Ecto neural progenitor cell (in vitro differentiated cells): ENCODE results near the gene UPK1A.

Source experiments
- DNase-seq: peaks from one replicate; pipeline ENCODE4 v3.0.0-alpha.2; 2018; ENCODE audit warnings: low spot score

UPK1A gene

DNA sequence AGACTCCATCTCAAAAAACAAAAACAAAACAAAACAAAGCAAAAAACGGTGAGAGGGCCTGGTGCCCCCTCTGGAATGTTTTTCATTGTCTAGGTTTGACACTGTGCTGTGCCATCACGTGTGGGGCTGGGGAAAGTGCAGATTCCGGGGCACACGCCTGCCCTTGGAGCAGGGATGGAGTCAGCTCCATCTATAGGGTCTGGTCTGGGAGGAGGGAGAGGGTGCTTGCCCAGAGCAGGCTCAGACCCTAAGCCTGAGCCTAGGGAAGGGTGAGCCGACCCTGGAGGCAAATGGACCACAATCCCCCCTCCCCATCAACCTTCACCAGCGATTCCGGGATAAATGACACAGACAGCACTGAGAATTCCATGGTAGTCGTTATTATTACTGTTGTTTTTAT lies 27.1 kb downstream of the UPK1A start:
- no peak for DNase-seq

DNA sequence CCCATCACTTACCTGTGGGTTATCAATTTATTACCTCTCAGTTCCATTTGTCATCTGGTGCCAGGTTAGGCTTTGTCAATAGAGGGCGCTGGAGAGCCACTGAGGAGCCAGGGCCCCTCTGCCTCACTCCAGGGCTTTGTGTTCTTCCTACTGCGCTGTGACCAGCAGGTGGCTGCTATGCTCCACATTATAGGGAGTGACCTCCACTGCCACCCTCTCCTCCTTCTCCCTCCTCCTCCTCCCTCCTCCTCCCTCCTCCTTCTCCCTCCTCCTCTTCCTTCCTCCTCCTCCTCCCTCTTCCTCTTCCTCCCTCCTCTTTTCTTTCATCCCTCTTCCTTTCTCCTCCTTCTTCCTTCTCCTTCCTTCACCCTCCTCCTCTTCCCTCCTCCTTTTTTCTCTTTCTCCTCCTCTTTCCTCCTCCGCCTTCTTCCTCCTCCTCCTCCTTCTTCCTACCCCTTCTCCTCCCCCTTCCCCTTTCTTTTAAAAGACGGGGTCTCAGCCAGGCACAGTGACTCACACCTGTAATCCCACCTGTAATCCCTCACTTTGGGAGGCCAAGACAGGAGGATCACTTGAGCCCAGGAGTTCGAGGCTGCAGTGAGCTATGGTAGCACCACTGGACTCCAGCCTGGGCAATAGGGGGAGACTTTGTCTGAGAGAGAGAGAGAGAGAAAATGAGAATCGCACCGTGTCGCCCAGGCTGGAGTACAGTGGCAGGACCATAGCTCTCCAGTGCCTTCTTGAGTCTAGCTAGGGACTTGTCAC lies 27.7 kb downstream of the UPK1A start:
- DNase-seq: peak; percentile 90

DNA sequence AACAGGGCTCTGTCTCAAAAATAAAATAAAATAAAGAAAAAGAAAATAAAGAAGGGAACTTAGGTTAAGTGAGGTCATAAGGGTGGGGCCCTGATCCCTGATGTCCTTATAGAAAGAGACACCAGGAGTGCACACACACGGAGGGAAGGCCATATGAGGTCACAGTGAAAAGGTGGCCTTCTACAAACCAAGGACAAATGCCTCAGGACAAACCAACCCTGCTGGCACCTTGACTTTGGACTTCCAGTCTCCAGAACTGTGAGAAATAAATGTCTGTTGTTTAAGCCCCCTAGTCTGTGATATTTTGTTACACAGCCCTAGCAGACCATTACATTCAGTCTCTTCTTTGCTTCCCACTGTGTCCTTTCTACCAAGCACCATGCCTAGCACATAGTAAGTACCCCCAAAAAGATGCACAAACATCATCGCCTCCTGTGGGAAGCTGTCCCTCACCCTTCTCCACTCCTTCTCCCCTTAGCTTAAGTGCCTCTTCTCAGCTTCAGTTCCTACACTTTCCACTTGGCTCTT lies 29.6 kb downstream of the UPK1A start:
- no peak for DNase-seq

DNA sequence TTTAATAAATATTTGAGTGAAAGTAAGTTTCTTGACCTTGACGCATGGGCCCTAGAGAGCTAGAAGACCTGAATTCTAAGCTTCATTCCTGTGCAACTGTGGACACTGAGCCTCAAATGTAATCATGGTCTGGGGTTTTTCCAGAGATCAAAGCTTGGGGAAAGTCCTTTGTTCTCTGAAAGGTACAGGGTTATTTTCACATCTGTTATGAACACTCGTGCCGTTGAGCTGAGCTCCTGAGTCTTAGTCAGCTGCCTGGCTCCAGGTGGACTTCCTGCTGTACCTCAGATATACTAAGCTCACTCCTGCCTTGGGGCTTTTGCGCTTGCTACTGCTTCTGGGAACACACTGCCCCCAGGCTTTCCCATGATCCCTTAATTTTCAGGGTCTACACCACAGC lies 30.5 kb downstream of the UPK1A start:
- DNase-seq: no peak

DNA sequence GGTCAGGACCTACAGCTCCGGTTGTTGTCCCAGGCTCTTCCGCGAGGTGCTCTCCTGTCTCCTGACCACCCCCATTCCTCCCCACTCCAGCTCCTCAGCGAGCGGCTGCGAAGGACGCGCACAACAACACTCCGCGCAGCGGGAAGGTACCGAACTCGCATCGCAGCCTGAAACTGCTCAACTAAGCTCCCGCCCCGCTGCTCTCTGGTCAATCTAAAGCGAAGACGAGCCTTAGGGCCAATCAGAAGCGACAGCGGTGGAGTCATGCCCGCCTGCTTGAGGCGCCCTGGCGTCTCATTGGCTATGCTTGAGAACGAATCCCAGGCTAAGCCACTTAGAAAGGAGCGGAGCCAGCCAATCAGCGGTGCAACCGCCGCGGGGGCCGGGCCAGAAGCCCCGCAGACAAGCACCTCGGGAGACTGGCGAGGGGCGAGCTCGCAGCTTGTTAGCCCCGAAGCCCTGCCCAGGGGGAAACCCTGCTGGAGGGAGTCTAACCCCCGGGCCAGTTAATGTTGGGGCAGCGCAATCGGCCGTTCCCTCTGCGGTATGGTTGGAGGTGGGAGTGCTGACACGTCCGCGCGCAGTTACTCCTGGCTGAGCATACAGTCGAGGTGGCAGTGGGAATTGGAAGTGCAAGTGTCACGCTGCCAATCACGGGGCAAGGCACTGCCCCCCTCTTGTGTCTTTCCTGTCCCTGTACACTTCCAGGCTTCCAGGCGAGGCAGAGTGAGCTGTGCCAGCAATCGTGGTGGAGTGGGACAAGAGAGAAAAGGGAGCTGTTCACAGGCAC lies 36.1 kb downstream of the UPK1A start:
- DNase-seq: peak; percentile 96

DNA sequence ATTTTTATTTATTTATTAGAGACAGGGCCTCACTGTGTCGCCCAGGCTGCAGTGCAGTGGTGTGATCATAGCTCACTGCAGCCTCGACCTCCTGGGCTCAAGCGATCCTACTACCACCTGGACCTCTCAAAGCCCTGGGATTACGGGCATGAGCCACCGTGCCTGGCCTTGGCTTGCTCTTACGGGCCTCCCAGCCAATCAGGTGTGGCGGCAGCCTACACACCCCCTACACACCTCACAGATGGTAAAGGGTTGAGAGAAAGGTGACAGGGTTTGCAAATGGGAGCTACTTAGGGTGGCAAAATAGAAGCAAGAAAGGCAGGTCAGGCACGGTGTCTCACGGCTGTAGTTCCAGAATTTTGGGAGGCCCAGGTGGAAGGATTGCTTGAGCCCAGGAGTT lies 37.0 kb downstream of the UPK1A start:
- DNase-seq: no peak

DNA sequence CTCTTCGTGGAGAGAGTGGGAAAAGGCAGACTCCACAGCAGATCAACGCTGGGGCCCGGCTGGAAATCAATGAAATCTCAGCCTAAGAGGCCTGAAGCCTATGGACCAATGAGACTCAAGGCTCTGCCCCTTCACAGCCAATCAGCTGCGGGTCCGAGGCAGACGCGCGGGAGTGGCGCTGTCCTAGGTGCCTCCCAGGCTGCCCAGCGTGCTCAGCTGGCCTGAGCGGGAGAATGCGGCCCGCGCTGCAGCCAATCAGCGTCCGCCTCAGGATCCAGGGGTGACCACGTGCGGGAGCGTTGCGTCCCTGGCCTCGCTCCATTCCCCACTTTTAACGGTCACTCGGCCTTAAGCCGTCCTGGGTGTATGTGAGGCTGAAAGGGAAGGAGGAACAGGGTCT lies 37.9 kb downstream of the UPK1A start, which contains the start of gene ZBTB32:
Gene ZBTB32, plus strand, starts transcription at position 341 of the 400 bp plus-strand sequence. CDS start 10,069 bp downstream, outside the sequence.
- DNase-seq: peak; percentile 81

DNA sequence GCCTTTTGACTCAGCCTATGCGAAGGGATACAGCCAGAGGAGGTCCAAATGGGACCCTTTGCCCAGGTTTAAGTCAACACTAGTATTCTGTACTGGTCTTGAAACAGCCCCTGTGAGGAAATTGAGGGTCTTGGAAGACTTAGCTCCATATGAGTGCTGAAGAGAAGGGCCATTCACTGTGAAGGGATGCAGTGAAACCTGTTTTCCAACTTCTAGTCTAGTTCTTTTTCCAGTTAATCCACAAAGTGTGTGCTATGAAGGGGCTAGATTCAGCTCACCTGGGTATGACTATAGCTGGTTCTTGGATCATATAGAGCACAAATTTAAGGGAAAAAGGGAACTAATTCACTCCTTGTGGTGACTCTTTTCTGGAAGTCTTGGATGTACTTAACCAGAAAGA lies 42.1 kb downstream of the UPK1A start:
- DNase-seq: no peak

DNA sequence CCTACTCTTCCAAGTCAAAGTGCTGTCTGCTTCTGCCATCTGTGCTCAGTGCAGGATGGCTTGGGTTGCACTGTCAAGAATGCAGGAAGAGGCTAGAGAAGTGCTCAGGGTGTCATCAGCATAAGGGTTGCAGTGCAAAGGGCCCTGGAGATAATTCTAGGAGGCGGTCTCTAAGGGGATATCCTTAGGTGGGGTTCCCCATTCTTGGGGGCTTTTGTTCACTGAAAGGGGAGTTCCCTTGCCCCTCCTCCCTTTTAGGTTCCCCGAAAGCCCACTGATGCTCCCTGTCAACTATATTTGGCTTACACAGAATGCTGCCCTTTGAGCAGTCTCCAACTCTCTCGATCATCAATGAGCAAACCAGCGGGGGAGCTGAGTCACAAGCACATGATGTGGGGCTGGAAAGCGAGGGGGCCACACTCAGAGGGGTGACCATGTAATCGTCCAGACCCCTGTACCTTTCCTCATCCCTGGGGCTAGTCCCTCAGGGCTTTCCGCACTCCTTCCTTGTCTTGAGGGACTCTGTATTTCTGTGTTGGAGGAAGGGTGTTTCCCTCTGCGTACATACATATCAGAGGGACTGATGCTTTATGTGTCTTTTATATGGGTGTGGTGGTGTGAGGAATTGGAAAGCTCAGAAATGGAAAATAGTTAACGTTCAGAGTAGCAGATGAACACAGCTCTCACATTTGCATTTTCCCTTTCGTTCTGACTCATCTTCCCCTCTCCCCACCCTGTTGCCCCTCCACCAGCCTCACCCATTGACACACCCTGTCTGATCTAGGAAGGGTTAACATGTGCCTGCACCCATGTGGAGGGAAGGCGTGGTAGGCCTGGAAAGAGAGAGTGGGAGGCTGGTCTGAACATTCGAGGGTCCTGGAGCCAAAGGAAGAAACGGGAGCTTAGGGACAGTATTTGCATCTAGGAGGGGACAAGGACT lies 44.7 kb downstream of the UPK1A start:
- DNase-seq: no peak

DNA sequence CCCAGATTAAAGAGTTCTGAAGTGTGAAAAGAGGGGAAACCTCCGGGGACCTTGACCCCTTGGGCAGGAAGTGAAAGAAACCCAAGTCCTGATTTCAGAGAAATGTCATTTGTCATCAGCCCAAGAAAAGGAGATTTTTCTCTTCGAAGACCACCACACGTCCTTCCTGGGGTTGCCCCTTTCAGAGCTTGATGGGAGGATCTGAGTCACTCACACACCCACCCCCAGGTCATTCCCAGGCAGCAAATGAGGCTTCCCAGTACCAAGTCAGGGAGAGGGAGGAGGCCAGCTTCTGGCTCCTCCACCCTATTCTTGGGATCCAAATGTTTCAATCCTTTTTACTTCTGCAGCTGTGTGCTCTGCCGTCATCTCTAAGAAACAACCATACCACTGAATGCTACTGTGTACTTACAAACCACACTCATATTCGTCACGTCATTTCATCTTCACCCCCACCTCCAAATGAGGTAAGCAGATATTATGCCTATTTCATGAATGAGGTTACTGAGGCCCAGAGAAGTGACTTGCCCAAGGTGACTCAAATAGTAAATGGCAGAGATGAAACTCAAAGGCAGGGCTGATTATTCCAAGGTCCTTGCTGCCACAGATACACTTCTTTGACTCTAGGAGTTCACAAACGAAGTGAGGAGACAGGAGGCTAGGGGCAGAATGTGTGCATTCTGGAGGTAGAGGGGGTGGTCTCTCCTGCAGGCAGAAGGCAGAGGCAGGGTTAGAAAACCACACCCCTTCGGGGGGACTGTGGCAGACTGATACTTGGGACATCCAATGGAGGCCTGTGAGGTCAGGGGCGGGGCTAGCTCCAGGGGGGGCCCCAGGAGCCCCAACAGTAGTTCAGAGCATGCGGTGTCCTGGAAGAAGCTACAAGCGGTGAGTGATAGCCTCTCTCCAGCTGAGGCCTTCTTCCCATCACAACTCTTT lies 46.5 kb downstream of the UPK1A start:
- DNase-seq: no peak

DNA sequence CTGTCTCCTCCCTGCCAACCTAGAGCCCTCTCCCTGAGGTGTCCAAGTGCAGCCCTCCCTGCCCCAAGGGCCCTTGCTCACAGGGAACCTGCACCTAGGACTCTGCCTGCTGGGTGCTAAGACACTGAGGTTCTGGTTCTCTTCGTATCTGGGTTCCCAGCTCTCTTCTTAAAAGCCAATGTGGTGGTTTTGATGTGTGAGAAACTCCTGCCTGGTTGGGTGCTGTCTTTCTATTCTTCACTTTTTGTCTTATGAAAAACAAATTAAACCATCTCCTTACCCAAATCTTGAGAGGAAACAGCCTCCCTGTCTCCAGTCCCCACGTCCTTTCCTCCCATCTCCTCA lies 47.2 kb downstream of the UPK1A start:
- no peak for DNase-seq

DNA sequence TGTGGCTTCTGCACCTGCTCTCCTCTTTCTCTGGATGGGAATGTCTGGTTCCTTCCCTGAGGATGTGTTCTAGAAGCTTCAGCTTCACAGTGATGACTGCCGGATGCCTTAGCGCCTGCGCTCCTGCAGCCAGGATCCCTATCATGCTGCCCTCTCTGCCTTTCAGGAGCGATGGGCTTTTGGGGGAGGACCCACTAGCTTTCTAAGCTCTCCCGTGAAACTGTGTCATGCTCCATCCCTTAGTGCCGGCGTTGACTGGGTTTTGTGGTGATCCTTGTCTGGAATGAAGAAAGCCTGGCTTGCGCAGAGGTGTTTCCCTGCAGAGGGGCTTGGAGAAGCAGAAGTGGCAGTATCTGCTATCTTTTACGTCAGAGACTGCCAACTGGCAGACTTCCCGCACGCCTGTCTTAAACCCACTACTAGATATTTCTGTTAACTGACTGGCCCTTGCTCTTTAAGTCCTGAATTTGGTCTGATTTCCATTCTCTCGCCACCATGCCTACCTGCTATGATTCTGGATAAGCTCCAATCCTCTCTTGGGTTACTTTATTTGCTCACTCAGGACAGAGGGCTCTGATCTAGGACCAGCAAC lies 47.7 kb downstream of the UPK1A start:
- DNase-seq: no peak

DNA sequence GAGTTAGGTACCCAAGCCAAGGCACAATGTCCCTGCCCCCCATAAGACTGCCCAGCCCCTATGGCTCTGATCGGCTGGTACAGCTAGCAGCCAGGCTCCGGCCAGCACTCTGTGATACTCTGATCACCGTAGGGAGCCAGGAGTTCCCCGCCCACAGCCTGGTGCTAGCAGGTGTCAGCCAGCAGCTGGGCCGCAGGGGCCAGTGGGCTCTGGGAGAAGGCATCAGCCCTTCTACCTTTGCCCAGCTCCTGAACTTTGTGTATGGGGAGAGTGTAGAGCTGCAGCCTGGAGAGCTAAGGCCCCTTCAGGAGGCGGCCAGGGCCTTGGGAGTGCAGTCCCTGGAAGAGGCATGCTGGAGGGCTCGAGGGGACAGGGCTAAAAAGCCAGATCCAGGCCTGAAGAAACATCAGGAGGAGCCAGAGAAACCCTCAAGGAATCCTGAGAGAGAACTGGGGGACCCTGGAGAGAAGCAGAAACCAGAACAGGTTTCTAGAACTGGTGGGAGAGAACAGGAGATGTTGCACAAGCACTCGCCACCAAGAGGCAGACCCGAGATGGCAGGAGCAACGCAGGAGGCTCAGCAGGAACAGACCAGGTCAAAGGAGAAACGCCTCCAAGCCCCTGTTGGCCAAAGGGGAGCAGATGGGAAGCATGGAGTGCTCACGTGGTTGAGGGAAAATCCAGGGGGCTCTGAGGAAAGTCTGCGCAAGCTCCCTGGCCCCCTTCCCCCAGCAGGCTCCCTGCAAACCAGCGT lies 48.5 kb downstream of the UPK1A start:
- peak; percentile 59 for DNase-seq

DNA sequence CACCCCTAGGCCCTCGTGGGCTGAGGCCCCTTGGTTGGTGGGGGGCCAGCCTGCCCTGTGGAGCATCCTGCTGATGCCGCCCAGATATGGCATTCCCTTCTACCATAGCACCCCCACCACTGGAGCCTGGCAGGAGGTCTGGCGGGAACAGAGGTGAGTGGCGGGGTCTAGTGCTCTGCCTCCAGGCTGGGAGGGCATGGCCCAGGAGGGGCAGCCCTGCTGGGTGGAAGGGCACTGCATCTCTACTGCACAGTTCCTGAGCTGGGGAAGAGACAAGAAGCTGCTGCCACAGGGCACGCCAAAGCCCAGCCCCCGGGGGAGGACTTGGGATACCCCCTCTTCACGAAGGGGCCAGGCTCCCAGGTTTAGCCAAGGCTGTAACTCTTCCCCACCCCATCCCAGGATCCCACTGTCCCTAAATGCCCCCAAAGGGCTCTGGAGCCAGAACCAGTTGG lies 49.1 kb downstream of the UPK1A start:
- DNase-seq: no peak

DNA sequence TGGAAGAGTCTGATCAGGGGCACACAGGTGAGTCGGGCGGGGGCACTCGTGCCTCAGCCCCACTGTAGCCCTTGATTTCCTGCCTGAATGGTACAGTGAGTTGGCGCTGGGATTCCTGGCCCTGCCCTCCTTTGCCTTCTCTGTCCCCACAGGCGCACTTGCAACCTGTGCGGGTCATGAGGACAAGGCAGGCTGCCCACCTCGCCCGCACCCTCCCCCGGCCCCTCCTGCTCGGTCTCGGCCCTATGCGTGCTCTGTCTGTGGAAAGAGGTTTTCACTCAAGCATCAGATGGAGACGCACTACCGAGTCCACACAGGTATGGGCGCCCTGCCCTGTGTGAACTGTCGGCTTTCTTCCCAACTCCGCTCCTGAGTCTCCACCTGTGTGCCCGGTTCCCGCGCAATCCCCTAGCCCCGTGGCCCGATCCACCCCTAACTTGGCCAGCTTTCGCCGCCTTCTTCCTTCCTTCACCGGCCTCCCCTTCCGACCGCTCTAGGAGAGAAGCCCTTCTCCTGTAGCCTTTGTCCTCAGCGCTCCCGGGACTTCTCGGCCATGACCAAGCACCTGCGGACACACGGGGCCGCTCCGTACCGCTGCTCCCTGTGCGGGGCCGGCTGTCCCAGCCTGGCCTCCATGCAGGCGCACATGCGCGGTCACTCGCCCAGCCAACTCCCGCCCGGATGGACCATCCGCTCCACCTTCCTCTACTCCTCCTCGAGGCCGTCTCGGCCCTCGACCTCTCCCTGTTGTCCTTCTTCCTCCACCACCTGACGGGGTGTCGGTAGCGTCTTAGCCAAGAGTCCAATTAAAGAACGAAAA lies 49.9 kb downstream of the UPK1A start:
- no peak for DNase-seq

DNA sequence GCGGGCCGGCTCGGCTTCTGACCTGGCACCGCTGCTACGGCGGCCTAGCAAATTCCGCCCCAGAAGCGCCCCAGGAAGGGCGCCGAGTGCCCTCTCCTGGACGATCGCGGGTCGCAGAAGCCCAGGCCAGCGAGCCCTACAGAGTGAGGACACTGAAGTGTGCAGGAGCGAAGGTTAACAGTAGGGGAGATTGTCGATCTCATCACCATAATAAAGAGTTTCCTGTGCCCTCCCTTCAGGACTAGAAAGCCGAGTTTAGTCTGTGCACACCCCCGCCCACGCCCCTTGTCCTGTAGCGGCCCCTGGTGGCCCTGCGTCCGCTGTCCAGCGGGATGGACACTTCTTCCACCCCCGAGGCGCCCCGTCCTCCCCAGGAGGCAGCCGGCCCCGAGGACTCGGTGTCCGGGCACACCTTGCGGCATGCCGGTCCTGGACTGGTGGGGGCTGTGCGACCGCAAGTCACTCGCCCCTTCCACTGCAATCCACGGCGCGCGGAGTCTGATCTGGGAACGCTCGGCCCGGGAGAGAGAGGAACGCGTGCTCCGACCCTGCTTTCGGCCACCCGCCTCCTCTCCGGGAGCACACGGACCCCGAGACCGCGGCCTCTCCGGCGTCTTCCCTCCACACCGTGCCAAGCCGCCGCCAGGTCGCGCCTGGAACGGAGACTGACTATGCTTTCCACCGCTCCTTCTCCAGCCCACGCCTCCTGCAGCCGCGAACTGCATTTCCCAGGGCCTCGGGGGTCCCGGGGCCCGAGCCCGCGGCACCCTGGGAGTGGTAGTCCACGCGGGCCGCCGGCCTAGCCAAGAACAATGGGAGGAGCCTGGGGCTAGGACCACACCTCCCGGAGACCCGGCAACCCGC lies 50.7 kb downstream of the UPK1A start:
- DNase-seq: peak; percentile 97

DNA sequence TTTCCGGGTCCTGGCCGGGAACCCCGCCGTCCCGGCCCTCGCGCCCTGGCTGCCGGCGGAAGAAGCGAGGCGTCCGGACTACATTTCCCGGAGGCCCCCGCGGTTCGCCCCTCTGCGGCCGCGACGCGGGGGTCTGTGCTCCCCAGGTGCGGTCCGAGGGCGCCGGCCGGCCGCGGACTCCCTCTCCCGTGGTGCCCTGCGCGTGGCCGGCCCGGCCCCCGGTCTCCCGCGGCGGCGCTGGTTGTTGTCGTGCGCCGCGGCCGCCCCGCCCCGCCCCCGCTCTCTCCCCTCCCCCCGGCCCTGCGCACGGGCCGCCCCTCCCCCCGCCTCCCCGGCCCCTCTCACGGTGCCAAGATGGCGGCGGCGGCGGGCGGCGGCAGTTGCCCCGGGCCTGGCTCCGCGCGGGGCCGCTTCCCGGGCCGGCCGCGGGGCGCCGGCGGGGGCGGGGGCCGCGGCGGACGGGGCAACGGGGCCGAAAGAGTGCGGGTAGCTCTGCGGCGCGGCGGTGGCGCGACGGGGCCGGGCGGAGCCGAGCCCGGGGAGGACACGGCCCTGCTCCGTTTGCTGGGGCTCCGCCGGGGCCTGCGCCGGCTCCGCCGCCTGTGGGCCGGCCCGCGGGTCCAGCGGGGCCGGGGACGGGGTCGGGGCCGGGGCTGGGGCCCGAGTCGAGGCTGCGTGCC lies 51.5 kb downstream of the UPK1A start, which contains the start of gene KMT2B:
Gene KMT2B, plus strand, starts transcription at position 339 of the 680 bp plus-strand sequence. Its CDS starts 16 bp downstream, at position 355.
- no peak for DNase-seq
